ENCODE results near the gene KLC1.

Gene KLC1

DNA sequence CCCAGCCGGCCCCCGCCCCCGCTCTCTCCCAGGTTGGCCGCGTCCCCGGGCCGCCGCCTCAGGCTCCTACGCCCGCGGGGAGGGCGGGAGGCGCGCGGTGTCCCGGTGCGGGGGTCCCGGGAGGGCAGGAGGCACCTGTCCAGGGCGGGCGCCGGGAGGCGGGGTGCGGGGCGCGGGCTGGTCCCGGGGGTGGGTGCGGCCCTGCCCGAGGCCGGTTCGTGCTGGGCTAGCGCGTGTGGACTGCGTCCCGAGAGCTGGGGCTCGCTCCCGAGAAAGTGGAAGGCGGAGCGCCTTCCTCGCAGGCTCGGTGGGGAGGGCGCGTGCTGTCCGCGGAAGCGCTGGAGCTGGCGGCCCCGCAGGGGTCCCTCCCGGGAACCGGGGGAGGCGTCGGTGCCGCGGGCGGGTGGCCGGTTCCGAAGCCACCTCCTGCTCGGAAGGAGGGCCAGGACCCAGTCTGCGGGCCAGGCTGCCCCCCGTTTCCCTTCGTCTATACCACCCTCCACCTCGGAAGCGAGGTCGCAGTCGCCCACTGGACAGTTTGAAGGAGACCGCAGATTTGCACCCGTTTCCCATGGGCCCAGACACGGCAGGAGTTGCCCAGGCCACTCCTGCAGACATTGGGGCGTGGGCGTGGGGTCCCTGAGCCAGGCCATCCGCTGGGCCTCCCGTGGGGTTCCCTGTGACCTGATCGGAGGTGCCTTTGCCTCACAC is 87.2 kb downstream of the KLC1 start:
- peaks cover 36% of the 10 kb centered on the region for H3K36me3 ChIP-seq (ENCODE audit: control insufficient read depth, low read length)
- H3K4me3 ChIP-seq (ENCODE audit: low read length) = peak overlapping the region; percentile 74
- TF ChIP-seq, protein P1, sequence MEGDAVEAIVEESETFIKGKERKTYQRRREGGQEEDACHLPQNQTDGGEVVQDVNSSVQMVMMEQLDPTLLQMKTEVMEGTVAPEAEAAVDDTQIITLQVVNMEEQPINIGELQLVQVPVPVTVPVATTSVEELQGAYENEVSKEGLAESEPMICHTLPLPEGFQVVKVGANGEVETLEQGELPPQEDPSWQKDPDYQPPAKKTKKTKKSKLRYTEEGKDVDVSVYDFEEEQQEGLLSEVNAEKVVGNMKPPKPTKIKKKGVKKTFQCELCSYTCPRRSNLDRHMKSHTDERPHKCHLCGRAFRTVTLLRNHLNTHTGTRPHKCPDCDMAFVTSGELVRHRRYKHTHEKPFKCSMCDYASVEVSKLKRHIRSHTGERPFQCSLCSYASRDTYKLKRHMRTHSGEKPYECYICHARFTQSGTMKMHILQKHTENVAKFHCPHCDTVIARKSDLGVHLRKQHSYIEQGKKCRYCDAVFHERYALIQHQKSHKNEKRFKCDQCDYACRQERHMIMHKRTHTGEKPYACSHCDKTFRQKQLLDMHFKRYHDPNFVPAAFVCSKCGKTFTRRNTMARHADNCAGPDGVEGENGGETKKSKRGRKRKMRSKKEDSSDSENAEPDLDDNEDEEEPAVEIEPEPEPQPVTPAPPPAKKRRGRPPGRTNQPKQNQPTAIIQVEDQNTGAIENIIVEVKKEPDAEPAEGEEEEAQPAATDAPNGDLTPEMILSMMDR (IDR thresholded peaks at IDR 0.05; ENCODE audit: low read depth, low read length, poor library complexity, severe bottlenecking) = no peak
- no peak for TF ChIP-seq EZH2phosphoT487 (IDR thresholded peaks at IDR 0.05; ENCODE audit: borderline replicate concordance, low read length)
- H3F3A ChIP-seq (ENCODE audit: control insufficient read depth, insufficient read depth) = no peaks in the 10 kb centered on the region
- H3K9me3 ChIP-seq (ENCODE audit: control insufficient read depth, insufficient read depth, low read length) = no peaks in the 10 kb centered on the region
- peaks cover 5% of the 10 kb centered on the region; the same call in 1 of the 2 replicates for H4K20me1 ChIP-seq (ENCODE audit: control insufficient read depth, insufficient read depth, low read depth, low read length)
- H3K27me3 ChIP-seq (ENCODE audit: control insufficient read depth, low read length) = no peaks in the 10 kb centered on the region
- H3K4me2 ChIP-seq (ENCODE audit: low read length) = peak overlapping the region; percentile 85
- H3K27ac ChIP-seq (ENCODE audit: low read depth, low read length) = no peak overlapping the region
- peaks cover 87% of the 10 kb centered on the region for H3K79me2 ChIP-seq (ENCODE audit: control insufficient read depth, low read length)
- no peaks in the 10 kb centered on the region for H3K9me2 ChIP-seq (replicated peaks; ENCODE audit: control insufficient read depth, low read length)
- peaks cover 31% of the 10 kb centered on the region for H3K4me1 ChIP-seq (ENCODE audit: control insufficient read depth, low read length)

GRCh38 chr14:103716899-103717411 is 87.9 kb downstream of the KLC1 start:
- peaks cover 29% of the 10 kb centered on the region for H3K36me3 ChIP-seq (ENCODE audit: control insufficient read depth, low read length)
- no peak for TF ChIP-seq EZH2phosphoT487 (IDR thresholded peaks at IDR 0.05; ENCODE audit: borderline replicate concordance, low read length)
- TF ChIP-seq, protein P1 (IDR thresholded peaks at IDR 0.05; ENCODE audit: low read depth, low read length, poor library complexity, severe bottlenecking) = no peak
- H3K27ac ChIP-seq (ENCODE audit: low read depth, low read length) = no peak overlapping the region
- no peaks in the 10 kb centered on the region for H3F3A ChIP-seq (ENCODE audit: control insufficient read depth, insufficient read depth)
- peaks cover 87% of the 10 kb centered on the region for H3K79me2 ChIP-seq (ENCODE audit: control insufficient read depth, low read length)
- H3K4me2 ChIP-seq (ENCODE audit: low read length) = peak overlapping the region; percentile 85
- peak overlapping the region; percentile 74 for H3K4me3 ChIP-seq (ENCODE audit: low read length)
- peaks cover 5% of the 10 kb centered on the region; the same call in 1 of the 2 replicates for H4K20me1 ChIP-seq (ENCODE audit: control insufficient read depth, insufficient read depth, low read depth, low read length)
- no peaks in the 10 kb centered on the region for H3K27me3 ChIP-seq (ENCODE audit: control insufficient read depth, low read length)
- H3K9me3 ChIP-seq (ENCODE audit: control insufficient read depth, insufficient read depth, low read length) = no peaks in the 10 kb centered on the region
- H3K4me1 ChIP-seq (ENCODE audit: control insufficient read depth, low read length) = peaks cover 30% of the 10 kb centered on the region
- H3K9me2 ChIP-seq (replicated peaks; ENCODE audit: control insufficient read depth, low read length) = no peaks in the 10 kb centered on the region

DNA sequence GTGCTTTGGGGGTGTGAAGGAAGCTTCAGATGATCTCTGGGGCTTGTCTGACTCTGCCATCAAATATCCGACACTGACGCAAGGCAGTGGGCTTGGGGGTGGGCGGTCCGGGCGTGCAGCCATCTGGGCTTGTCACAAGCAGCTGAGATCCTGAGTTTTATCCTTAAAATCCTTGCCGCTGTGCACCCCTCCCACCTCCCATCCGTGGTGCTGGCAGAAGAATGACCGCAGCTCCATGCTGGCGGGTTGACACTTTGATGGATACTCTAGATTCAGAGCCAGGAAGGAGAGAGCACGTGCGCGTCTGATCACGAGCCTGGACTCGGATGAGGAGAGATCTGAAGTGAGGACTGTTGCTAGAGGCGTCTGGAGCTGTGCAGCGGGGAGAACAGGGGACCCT is 89.6 kb downstream of the KLC1 start:
- Histone ChIP-seq H3K4me3 (ENCODE audit: low read length) (no peak overlapping the region), H3K4me1 (ENCODE audit: control insufficient read depth, low read length) (peaks cover 25% of the 10 kb centered on the region), H3K4me2 (ENCODE audit: low read length) (peak overlapping the region; percentile 27), H4K20me1 (ENCODE audit: control insufficient read depth, insufficient read depth, low read depth, low read length) (peaks cover 5% of the 10 kb centered on the region; the same call in 1 of the 2 replicates), H3K27me3 (ENCODE audit: control insufficient read depth, low read length) (no peaks in the 10 kb centered on the region), H3F3A (ENCODE audit: control insufficient read depth, insufficient read depth) (no peaks in the 10 kb centered on the region), H3K9me3 (ENCODE audit: control insufficient read depth, insufficient read depth, low read length) (no peaks in the 10 kb centered on the region), H3K36me3 (ENCODE audit: control insufficient read depth, low read length) (peaks cover 13% of the 10 kb centered on the region), H3K27ac (ENCODE audit: low read depth, low read length) (no peak overlapping the region), H3K9me2 (replicated peaks; ENCODE audit: control insufficient read depth, low read length) (no peaks in the 10 kb centered on the region), H3K79me2 (ENCODE audit: control insufficient read depth, low read length) (peaks cover 75% of the 10 kb centered on the region)
- TF ChIP-seq EZH2phosphoT487 (IDR thresholded peaks at IDR 0.05; ENCODE audit: borderline replicate concordance, low read length) = no peak

- peaks cover 4% of the 10 kb centered on the region for H3K36me3 ChIP-seq (ENCODE audit: control insufficient read depth, low read length)
- H3K4me3 ChIP-seq (ENCODE audit: low read length) = no peak overlapping the region
- peaks cover 5% of the 10 kb centered on the region; the same call in 1 of the 2 replicates for H4K20me1 ChIP-seq (ENCODE audit: control insufficient read depth, insufficient read depth, low read depth, low read length)
- peaks cover 69% of the 10 kb centered on the region for H3K79me2 ChIP-seq (ENCODE audit: control insufficient read depth, low read length)
- H3K4me1 ChIP-seq (ENCODE audit: control insufficient read depth, low read length) = peaks cover 17% of the 10 kb centered on the region
- TF ChIP-seq, protein P1 (IDR thresholded peaks at IDR 0.05; ENCODE audit: low read depth, low read length, poor library complexity, severe bottlenecking) = no peak
- no peak for TF ChIP-seq EZH2phosphoT487 (IDR thresholded peaks at IDR 0.05; ENCODE audit: borderline replicate concordance, low read length)
- H3K27me3 ChIP-seq (ENCODE audit: control insufficient read depth, low read length) = no peaks in the 10 kb centered on the region
- H3K4me2 ChIP-seq (ENCODE audit: low read length) = no peak overlapping the region
- H3K9me2 ChIP-seq (replicated peaks; ENCODE audit: control insufficient read depth, low read length) = no peaks in the 10 kb centered on the region
- no peaks in the 10 kb centered on the region for H3F3A ChIP-seq (ENCODE audit: control insufficient read depth, insufficient read depth)
- no peak overlapping the region for H3K27ac ChIP-seq (ENCODE audit: low read depth, low read length)
- H3K9me3 ChIP-seq (ENCODE audit: control insufficient read depth, insufficient read depth, low read length) = no peaks in the 10 kb centered on the region
Observed at GRCh38 chr14:103719751-103720150, 90.7 kb downstream of the KLC1 start.

All from DOHH2 (cell line).